CD4-positive, alpha-beta T cell treated with Interleukin-6 for 4 hours (primary cell): Measurements from ENCODE around the gene PRKAA1.

Experiments used
- DNase-seq: peaks from one replicate; pipeline ENCODE4 v3.0.0-alpha.2; 2020; ENCODE audit warnings: mixed read lengths

Gene PRKAA1

DNA sequence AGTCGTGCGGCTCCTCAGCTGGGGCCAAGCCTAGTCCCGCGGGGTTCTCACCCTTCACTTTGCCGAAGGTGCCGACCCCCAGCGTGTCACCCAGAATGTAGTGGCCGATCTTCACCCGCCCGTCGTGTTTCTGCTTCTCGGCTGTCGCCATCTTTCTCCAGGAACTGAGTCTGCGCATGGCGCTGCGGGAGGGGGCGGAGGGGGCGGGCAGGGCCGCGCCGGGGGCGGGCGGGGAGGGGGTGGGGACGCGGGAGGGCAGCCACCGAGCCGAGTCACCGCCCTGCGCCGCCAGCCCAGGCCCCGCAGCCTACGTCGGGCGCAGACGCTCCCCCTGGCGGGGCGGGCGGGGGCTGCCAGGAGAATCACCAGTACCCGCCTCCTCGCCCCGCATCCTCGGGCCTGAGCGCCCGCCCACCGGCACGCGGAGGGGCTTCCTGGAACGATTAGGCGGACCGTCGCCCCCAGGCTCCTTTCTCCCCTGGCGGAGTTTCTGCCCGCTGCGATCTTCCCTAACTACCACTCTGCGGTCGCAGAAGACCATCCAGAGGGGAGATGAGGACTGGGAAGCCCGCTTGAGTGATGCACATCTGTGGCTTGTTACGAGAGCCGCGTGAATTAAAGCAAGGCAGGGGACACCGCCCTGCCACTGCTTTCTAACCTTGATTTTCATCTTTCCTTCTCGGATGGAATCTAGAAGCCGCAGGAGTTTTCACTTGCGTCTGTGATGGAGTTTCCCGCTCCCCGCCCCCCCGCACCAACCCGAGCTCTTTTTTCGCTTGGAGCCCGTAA is at the start of gene PRKAA1:
PRKAA1 (minus strand) TSS at position 363 of the 789 bp plus-strand sequence; CDS start at position 178, 185 bp downstream.
- DNase-seq, result peak; percentile 93

DNA sequence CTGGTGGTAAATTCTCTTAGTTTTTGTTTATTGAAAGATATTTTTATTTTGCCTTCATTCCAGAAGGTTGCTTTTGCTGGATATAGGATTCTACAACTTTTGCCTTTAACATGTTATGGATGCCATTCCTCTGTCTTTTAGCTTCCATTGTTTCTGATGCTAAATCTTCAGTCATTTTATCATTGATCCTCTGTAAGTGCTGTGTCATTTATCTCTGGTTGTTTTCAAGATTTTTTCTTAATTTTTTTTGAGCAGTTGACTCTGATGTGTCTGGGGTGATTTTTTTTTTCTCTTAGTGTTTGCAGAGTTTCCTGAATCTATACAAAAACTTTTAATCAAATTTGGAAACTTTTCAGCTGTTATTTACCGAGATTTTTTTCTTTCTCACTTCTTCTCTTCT is 49.4 kb upstream of the PRKAA1 start:
- no peak for DNase-seq

GRCh38 chr5:40846371-40846770 is 48.2 kb upstream of the PRKAA1 start:
- no peak for DNase-seq

DNA sequence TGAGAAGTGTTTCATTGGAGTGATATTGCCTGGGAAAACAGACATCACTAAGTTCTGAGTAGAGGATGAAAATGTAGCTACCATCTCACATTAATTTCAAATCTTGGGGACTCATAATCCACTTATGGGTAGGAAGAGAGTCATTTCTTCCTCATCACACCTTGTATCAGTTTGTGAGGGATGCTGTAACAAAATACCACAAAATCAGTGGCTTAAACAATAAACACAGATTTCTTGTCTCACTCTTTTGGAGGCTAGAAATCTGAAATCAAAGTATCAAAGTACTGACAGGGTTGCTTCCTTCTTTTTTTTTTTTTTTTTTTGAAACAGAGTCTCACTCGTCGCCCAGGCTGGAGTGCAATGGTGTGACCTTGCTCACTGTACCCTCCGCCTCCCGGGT is 46.4 kb upstream of the PRKAA1 start:
- DNase-seq, result no peak

GRCh38 chr5:40842351-40842750 is 44.2 kb upstream of the PRKAA1 start:
- no peak for DNase-seq

DNA sequence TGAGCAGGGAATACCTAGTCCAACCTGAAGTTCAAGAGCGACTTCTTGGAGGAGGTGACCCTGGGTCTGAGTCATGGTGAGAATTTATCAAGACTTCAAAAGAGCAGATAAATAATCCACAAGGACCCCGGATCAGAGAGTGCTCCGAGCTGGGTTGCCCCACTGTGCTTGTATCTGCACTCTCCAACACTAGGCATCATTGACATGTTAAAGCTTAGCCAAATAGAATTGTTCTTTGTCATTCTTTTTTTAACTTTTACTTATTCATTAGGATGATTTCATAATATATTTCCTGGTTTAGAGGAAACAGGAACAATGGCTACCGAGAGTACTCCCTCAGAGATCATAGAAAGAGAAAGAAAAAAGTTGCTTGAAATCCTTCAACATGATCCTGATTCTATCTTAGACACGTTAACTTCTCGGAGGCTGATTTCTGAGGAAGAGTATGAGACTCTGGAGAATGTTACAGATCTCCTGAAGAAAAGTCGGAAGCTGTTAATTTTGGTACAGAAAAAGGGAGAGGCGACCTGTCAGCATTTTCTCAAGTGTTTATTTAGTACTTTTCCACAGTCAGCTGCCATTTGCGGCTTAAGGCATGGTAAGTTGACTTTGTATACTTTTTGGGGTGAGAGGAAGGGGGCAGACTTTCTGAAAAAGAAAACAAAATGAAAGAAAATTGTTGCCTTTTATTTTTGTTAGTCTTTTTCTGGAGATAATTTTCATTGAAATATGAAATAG is 43.1 kb upstream of the PRKAA1 start, which contains the start of gene CARD6:
CARD6 (plus strand) TSS at position 300 of the 738 bp plus-strand sequence; CDS start at position 316, 16 bp downstream.
- DNase-seq, result peak; percentile 13

GRCh38 chr5:40838086-40838485 is 39.9 kb upstream of the PRKAA1 start:
- DNase-seq, result peak; percentile 10

- DNase-seq, result peak; percentile 90
Observed at GRCh38 chr5:40834849-40835787, 36.9 kb upstream of the PRKAA1 start, which contains the start of gene RPL37. Gene RPL37 (minus strand): TSS chr5:40835222. CDS start chr5:40835185, 37 bp downstream.

GRCh38 chr5:40834391-40834848 is 36.2 kb upstream of the PRKAA1 start:
- peak; percentile 45 for DNase-seq

- no peak for DNase-seq
Observed at GRCh38 chr5:40833712-40834229, 35.6 kb upstream of the PRKAA1 start.

- no peak for DNase-seq
Observed at GRCh38 chr5:40832345-40832744, 34.2 kb upstream of the PRKAA1 start.

DNA sequence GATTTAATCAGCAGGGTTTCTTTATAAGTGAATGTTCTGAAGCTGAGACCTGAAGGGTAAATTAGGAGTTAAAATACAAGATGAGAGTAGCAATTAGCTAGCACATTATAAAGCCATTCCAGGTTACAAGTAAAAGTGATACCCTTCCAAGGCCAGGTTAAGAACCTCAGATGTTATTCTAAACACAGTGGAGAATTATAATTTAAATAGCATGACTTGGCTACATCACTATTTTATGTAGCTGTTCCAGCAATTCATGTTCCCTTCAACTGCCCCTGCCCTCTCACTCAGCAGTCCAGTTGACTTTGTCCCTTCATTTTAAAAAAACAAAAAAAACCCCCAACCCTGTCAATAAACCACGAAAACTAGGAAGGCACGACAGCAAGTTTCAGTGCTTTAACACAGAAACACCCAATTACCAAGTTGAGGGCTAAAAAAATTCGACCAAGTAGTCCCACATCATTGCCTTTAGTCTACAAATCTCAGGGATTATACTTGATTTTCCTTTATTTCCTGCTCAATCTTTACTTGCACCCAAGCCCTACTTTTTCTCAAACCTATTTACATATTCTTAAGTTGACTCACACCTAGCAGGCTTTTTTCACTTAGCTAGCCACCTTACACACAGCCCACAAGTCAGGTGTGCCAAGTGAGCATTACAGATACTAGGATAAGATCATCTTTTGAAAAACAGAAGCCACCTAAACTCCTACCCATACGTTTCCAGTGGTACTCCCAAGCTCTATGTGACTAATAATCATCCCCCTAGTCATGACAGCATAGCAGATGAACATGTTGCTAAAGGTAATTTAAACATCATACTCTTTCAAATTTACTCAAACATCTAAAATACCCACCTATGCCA is 33.4 kb upstream of the PRKAA1 start:
- no peak for DNase-seq

DNA sequence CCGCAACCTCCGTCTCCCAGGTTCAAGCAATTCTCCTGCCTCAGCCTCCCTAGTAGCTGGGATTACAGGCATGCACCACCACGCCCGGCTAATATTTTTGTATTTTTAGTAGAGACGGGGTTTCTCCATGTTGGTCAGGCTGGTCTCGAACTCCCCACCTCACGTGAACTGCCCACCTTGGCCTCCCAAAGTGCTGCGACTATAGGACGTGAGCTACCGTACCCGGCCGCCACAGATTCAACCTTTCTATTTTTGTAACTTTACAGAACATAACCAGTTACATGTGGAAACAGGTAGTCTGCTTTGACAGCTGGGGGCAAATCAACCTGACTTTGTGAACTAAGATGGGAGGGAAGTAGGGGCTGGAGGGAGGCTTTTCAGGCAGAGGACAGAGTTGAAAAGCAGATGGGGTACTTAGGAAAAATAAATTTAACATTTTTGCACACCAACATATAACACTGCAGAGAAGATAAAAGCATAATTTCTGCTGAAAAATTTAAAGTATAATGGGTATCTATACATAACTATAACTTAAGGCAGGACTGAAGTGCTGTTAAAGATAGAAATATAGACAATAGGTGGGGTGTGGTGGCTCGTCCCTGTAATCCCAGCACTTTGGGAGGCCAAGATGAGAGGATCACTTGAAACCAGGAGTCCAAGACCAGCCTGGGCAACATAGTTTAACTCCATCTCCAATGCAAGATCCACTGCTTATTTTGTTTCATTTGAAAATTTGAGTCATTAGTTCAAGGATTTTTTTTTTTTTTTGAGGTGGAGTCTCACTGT is 31.8 kb upstream of the PRKAA1 start:
- DNase-seq, result no peak

DNA sequence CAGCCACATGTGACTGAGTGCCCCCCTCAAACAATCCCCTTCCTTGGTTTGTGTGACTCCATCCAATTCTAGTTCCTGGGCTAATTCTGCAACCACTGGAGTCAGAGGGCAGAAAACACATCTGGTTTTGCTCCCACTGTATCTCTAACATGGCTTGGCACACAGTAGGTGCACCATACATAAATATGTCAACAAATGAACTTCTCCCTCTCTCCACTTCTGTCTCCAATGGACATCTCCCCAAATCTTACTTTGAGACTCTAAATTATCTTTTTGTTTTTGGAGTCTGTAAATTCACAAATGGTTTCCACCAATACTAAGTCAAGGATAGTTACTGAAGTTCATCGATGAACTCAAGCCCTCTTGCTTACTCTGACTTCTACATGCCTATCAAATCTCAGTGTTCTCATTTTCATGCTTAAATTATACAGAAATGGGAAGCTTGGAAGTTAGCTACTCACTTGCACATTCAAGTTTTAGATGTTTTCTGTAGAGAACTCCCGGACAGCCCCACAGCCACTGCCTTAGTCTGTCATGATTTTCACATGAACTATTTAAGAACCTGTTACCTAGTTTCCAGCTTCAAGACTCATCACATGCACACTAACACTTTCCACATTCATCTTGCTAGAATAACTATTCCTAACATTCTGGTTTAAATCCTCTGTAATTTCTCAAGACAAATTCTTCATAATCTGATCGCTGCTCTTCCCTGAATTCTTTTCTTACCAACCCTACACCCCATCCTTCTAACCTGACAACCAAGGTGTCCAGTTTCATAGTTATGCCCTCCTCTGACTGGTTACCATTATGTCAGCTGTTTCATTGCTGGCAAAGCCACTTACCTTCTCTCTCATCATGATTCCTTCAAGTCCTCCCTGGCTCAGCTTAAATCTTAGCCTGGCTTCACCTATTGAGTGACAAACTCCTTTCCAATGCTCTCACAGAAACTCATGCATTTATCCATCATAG is 30.8 kb upstream of the PRKAA1 start:
- no peak for DNase-seq

DNA sequence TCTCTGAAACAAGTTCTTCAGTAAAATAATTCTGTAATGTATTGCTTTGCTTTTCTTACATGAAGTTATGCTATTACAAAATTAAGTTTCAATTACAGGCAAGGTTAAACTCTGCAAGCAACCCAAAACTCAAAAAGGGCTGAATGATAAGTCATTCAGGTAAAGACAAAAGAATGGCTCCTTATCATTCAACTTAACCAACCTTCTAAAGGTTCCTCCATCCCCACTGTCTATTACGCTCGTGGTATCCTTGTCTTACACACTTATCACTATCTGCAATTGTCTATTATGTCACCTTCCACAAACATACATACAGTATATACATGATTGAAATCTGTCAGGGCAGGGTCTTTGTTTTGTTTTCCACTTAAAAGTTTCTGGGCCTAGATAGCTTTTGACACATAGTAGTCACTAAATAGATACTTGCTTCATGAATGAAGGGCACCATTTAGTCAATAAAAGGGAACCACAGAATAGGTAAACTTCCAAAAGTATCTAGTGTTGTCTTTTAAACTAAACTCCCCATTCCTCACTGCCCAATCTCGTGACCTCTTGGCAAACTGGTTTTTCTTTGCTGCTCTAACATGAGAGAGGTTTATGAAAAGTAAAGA is 30.0 kb upstream of the PRKAA1 start:
- DNase-seq, result no peak

DNA sequence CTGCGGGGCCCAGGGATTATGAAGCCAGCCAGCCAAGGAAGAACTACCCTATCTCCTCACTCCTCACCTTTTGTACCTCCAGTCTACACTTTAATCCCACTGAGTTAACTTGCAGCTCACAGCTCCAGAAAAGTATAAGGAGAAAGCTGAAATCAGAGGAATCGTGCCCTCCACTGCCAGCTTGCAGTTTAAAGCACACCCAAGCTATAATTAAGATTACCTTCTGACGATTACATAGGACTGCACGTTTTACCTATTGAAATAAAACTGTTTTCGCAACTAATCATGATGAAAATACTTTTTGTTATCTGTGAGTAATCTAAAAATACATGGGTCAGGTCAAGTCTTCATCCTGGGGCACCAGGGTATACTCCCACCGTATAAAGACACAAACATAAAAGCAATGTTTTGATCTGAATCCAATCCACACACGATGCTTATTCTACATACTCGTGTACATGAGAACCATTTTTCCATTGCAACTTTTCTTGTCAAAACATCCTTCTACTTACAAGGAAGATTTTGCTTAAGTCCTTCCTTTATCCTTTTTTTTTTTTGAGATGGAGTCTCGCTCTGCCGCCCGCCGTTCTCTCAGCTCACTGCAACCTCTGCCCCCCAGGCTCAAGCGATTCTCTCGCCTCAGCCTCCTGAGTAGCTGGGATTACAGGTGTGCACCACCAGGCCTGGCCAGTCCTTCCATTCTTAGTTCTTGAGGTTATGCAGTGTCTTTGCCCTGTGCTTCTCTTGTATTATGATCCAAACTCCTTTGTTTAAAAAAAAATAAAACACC is 29.2 kb upstream of the PRKAA1 start:
- DNase-seq, result no peak

DNA sequence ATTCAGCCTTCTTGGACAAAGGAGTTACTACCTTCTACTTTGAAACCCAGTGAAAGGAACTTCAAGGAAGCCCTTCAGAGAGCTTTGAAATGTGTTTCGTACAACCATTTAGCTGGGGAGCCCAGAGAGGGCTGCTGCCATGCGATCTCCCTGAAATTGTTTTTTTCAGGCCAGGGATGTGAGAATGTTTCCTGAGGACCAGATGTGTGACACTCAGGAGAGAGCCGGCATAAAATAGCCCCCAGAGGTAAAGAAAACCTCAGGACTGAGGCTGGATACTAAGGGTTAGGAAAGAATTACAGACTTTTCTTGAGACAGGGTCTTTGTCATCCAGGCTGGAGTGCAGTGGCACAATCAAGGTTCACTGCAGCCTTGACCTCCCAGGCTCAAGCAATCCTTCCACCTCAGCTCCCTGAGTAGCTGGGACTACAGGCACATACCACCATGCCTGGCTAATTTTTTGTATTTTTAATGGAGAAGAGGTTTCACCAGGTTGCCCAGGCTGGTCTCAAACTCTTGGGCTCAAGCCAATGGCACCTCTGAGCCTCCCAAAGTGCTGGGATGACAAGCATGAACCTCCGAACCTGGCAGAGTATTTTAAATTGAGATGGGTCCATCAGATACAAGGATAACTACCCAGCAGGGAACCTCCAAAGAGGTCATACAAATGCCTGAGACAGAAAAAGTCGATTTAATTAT is 28.5 kb upstream of the PRKAA1 start:
- DNase-seq, result no peak
